Fibroblast of skin of right quadriceps (primary cell): Measurements from ENCODE around the gene EGLN1.
"Not testable (repeated sequence)": the region's sequence is repeated elsewhere in the genome, so short reads cannot be mapped to it uniquely, and the experiment has no call there.

ENCODE experiments used
- DNase-seq: peaks from one replicate; pipeline ENCODE4 v3.0.0-alpha.2; 2013

The EGLN1 gene

GRCh38 chr1:231357187-231357772 lies 64.8 kb downstream of the EGLN1 start:
- DNase-seq: no peak

DNA sequence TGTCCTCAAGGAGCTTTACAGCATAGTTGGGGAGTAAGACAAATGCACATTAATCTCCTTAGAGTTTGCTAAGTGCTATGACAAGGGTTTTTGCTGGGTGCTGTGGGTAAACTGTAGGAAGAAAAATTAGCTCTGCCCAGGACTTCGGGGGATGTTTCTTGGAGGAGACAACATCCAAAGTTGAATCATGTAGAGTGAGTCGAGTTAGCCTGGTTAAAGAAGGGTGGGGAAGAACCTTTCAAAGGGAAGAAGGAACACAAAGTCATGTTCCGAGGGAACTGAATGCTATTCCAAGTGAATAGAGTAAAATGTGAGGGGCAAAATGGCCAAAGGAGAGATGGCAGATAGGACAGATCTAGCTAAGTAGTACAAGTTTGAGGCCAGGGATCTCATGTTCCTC lies 66.9 kb downstream of the EGLN1 start:
- DNase-seq: no peak

DNA sequence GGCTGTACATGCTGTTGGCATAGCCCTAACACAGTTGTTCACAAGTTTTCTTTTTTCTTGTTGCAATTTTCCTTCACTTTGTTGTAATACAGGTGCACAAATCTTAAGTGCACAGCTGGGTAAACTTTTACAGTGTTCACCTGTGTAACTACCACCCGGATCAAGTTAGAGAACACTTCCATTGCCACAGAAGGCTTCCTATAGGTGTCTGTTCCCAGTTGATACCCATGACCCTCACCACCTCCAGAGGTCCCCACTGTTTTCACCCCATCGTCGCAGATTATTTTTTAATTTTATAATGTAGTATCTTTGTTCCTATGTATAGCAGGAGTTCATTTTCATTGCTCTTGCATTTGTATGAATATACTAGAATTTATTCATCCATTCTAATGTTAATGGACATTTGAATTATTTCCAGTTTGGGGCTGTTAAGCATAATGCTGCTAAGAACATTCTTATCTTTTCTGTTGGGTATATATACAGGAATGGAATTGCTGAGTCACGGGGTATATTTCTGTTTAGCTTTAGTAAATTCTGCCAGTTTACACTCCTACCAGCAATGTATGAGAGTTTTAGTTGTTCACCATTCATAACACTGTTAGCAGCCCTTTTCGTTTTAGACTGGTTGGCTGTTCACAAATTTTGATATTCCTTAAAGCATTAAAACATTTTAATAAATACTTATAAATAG lies 67.6 kb downstream of the EGLN1 start:
- DNase-seq: no peak

DNA sequence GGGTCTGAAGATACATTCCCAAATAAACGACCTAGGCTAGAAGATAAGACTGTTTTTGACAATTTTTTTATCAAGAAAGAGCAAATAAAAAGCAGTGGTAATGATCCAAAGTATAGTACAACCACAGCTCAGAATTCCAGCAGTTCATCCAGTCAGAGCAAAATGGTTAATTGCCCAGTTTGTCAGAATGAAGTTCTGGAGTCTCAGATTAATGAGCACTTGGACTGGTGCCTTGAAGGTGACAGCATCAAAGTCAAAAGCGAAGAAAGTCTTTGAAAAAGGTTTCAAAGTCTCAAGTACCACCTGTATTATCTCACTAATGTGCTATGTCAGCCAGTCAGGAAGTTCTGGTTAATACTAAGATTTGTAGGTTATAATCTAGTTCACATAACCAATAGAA lies 69.0 kb downstream of the EGLN1 start:
- DNase-seq: no peak

DNA sequence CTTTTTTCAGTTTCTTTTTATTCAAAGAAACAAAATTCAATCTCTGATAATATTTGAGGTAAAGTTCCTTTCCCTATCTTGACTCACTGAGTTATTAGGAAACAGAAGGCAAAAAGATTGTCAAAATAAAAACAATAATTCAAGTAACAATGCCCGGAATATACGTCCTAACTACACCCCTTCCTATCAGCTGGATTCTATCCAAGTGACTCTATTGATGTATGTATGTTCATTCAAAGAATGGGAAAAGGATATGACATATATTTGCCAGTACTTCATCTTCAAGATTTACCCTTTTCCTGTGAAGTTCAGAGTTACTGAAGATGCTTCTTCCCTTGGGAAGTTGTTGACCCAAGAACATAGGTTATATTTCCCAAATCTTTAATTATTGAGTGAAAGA lies 70.3 kb downstream of the EGLN1 start:
- no peak for DNase-seq

- not testable (repeated sequence) for DNase-seq
Measured at GRCh38 chr1:231348856-231349255, 73.2 kb downstream of the EGLN1 start.

DNA sequence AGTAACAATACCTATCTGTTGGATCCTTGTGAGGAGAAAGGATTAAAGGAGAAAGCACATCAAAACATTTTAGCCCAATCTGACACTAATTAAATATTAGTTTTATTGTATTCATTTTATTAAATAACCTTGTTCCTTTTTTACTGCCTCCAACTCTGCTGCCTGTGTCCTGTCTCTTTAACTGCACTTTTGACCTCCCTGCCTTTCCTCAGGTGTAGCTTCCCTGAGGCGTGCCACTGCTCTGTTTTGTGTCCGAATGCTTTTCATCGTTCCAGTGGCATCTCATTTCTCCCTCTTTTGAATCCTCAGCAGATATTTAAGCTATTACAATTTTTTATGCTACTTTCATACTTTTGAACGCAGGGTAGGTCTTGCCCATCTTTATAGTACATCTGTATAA lies 73.6 kb downstream of the EGLN1 start:
- no peak for DNase-seq

DNA sequence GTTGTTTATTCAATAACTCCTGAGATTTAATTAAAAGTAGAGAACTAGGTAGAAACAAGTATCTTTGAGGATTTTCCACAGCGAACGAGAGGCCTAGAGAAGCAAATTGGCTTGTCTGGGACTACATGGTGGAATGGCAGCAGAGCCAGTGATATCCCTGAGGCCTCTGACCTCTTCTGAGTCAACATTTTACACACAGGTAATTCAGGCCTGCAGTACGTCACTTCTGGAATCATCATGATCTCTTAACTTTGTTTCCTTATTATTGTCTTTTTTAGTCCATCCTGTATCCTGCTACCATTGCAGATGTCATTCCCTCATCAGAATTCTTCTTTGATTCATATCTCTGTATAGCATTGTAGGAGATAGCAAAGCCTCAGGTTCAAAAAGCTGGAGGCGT lies 74.1 kb downstream of the EGLN1 start:
- DNase-seq: no peak

GRCh38 chr1:231340328-231341013 lies 81.6 kb downstream of the EGLN1 start:
- DNase-seq: no peak

DNA sequence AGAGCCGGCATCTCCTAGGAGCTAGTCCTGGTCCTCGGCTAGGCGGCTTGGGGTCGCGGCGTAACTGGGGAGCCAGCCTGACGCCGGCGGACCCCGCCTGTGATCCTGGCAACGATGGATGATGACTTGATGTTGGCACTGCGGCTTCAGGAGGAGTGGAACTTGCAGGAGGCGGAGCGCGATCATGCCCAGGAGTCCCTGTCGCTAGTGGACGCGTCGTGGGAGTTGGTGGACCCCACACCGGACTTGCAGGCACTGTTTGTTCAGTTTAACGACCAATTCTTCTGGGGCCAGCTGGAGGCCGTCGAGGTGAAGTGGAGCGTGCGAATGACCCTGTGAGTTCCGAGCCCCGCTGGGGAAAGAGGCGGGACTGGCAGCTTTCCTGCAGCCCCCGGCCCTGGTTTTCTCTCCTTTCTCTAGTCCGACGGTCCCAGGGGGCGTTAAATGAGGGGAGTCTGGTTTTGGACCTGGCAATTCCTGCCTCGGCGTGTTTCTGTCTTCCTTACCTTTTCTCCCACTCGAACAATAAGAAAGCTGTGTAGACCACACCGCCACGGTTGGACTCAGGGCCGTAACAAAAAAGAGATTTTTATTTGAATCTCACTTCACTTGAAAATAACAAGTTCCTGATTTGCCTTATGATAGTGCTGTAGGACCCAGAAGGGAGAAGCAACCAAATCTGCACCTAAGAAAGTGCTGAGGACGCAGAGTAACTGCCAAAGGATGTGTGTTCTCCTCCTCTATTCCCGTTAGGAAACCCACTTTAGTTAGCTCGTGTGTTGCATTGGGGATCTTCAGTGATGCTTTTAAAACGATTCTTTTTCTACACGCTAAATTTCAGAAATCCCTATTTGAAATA lies 83.6 kb downstream of the EGLN1 start, which contains the start of gene SPRTN:
TSS of gene SPRTN (plus strand) at position 24 of the 859 bp plus-strand sequence. CDS start at position 115, 91 bp downstream.
- DNase-seq: no peak

DNA sequence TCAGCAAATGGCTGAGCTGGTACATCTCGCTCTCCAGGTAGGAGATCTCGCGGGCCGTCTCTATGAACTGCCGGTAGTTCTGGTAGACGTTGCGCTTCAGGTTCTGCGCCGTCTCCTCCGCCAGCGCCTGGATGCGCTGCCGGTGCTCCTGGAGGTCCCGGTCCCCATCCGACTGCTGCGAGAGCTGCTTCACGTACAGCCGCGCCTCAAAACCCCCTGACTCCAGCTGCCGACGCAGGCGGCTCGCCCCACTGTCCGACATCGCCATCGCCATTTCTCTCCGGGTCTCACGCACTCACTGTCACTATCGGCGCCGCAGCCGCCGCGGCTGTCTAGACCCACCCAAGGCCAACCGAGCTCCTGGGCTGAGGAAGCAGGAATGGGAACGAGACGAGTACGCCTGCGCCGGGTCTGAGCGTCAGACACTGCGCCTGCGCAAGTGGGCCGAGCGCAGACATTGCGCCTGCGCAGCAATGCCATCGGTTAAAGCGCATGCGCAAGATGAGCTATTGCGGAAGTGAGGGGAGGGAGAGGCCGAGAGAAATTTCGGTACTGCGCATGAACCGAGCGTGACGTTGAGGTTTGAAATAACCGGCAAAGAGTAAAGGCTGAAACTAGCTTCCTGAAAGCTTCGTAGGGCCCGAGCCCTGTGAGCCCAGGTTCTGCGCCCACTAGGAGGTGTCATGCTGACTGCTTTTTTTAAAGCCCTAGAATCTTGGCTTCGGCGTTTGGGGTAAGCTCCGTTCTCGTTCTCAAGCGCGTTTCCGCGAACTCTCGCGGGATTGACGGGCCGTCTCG lies 84.4 kb downstream of the EGLN1 start, which contains the start of gene EXOC8:
TSS of gene EXOC8 (minus strand) at position 381 of the 798 bp plus-strand sequence. CDS start at position 274, 107 bp downstream.
- DNase-seq: peak; percentile 96

DNA sequence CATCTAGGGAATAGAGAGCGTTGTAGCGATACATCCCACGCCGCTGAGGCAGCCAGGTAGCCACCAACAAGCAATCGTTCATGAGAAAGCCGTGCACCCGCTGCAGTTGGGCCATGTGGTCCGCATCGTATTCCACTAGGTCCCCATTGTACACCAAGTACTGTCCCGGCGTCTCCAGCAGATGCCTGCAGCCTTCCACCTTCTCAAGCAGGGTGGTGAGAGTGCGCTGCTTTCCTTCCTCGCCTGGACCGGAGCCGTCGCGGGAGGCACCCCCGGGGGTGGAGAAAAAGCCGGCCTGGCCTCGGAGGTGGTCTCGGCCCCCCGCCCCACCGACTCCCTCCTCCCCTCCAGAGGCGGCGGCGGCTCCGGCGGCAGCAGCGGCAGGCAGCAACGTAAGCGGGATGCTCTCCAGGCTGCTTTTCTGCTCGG lies 85.0 kb downstream of the EGLN1 start:
- DNase-seq: no peak

GRCh38 chr1:231335663-231336602 lies 86.2 kb downstream of the EGLN1 start:
- no peak for DNase-seq

DNA sequence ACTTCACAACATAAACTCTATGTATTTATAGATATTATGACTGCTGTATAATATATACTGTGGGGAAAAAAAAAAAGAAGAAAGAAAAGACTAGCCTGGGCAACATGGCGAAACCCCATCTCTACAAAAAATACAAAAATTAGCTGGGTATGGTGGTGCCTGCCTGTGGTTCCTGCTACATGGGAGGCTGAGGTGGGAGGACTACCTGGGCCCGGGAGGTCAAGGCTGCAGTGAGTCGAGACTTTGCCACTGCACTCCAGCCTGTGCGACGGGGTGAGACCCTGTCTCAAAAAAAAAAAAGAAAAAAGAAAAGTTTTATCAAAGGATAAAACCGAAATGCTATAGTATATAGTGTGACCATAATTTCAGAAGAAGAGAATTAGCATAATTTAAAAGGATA lies 87.1 kb downstream of the EGLN1 start:
- DNase-seq: no peak

DNA sequence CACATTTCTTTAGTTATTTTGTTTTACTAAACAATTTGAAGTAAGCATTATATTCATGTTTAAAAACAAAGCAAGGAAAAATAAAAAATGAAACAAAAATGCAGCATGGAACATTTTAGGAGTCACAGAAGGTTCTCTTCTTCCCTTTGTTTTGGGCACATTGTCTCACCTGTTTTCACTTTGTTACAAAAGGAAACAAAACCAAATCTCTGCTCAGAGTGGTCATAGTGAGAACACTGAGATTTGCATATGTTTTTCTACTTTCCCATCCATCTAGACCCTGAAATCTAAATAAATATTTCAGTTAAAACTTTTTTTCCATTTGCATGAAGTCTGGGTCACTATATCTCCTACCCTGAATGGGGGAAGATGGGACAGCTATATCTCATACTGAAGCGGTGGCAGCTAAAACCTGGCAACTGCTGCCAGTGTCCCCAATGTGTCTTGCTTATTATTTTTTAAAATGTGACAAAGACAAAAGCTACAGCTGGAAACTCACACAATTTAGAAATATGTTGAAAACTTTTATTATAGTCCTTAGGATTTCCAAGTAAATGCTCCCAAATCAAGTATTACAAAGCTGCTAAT lies 87.9 kb downstream of the EGLN1 start:
- DNase-seq: no peak

- DNase-seq: no peak
Measured at GRCh38 chr1:231332761-231333160, 89.3 kb downstream of the EGLN1 start.

DNA sequence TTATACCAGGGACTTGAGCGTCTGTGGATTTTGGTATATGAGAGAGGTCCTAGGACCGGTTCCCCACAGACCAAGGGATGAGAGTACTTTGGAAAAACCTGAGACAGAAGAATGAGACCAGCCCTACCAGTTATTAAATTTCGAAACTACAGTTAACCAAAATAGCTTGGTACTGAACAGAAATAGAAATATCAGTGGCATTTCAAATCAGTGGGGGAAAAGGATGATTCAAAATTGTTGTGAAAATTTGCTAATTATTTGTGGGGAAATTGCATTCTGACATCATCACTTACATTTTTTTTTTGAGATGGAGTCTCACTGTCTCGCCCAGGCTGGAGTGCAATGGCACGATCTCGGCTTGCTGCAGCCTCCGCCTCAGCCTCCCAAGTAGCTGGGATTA lies 92.6 kb downstream of the EGLN1 start:
- no peak for DNase-seq

DNA sequence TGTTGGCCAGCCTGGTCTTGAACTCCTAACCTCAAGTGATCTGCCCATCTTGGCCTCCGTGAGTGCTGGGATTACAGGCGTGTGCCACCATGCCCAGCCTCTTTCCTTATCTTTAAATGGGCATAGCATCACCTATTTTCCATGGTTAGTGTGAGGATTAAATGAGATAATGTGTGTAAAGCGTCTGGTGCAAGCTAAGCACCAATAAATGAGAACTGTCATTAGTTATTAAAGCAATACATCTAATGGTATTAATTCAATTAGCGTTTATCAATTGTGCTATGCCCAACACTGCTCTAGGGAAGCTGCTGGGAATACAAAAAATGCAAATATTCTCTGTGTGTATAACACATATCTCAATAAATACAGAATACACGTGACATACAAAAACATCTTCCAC lies 94.5 kb downstream of the EGLN1 start:
- DNase-seq: no peak

DNA sequence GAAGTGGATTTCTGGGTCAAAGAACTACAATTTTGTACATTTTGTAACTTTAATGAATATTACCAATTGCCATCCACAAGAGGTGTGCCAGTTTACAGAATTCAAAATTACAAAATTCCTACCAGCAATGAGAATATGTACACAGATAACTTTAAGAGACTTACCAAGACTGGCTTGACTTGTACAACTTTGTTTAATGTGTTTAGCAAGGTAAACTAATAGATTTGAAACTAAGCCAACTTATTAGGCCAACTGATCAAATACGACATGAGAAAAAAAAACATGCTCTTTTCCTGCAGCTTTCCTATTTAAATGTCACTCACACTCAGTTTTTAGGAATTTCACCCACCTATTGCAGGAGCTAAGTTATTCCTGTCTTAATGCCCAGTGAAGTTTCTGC lies 95.8 kb downstream of the EGLN1 start:
- DNase-seq: no peak

DNA sequence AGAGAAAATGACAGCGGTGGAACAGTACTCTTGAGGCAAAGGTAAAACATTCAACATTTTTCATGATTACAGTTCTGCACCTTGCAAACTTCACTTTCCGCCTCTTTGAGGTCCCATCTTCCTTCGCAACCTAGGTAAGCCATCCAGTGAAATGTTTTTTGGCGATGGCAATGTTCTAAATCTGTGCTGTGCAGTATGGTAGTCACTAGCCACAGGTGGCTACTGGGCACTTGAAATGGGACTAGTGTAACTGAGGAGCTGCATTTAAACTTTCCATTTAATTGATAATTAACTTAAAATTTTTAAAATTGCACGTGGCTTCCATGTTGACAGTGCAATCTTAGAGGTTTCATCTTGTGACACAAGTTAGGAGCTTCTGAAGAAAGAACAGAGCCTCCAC lies 97.4 kb downstream of the EGLN1 start:
- no peak for DNase-seq
